Activated CD8-positive, alpha-beta memory T cell treated with anti-CD3 and anti-CD28 coated beads, Interleukin-2, amount 50 U/mL, for 48 hours (primary cell): Measurements from ENCODE around the gene SEC22A.

Experiments used
- DNase-seq: peaks from one replicate; pipeline ENCODE4 v3.0.0-alpha.2; 2020

Gene SEC22A, protein sequence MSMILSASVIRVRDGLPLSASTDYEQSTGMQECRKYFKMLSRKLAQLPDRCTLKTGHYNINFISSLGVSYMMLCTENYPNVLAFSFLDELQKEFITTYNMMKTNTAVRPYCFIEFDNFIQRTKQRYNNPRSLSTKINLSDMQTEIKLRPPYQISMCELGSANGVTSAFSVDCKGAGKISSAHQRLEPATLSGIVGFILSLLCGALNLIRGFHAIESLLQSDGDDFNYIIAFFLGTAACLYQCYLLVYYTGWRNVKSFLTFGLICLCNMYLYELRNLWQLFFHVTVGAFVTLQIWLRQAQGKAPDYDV

DNA sequence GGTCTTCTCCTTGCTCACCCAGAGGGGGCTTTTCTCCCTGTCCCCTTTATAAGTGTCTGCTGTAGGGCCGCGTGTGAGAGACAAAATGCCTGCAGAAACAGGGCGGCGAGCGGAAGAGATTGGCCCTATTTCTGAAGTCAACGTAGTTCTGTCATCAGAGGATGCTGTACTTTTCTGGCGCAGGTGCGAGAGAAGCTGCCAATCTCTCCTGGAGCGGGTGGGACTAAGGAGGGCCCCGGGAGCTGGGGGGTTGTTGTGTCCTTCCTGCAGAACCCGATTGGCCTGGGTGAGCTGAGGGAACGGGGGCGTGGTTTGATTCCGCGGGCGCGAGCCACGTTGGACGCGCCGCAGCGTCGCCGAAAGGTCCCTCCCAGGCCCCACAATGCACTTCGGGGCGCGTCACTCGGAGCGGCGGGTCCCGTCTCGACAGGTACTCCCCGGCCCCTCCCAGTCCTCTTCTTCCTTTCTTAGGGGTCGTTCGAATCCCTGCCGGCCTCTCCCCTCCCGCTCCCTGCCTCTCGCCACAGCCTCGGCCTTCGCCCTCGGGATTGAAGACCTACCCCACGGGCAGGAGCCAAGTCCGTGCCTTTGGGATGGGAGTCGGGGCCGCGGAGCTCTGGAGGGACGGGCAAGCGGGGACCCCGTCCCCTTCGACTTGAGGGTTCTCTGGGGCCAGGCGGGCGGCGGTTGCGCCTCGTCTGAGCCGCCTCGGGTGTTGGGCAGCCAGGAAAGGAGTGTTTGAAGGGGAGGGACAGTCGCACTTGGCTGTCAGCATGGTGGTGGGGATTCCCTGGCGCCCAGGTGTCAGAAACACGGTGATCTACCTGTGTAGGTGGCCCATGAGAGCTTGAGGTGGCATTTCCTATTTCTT, at the start of gene SEC22A:
TSS of gene SEC22A (plus strand) at position 387 of the 871 bp plus-strand sequence. CDS start 7,275 bp downstream, outside the sequence.
- DNase-seq = peak; percentile 95

DNA sequence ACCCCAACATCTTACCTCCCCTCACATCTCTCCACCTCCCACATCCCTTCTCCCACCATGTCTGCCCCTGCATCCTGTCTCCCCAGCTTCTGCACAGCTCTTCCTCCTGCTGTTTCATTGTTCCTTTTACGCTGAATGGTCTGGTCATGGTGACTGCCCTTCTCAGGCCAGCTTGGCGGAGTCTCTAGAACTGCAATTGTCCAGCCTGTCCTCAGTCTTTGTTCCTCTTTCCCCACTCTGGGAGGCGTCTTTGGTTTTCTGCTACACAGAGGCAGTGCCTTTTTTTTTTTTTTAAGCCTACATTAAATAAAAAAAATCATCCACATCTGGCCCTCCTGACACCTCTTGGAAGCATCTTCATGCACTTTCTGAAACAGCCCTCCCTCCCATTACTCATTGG, 49.1 kb upstream of the SEC22A start:
- peak; percentile 7 for DNase-seq

DNA sequence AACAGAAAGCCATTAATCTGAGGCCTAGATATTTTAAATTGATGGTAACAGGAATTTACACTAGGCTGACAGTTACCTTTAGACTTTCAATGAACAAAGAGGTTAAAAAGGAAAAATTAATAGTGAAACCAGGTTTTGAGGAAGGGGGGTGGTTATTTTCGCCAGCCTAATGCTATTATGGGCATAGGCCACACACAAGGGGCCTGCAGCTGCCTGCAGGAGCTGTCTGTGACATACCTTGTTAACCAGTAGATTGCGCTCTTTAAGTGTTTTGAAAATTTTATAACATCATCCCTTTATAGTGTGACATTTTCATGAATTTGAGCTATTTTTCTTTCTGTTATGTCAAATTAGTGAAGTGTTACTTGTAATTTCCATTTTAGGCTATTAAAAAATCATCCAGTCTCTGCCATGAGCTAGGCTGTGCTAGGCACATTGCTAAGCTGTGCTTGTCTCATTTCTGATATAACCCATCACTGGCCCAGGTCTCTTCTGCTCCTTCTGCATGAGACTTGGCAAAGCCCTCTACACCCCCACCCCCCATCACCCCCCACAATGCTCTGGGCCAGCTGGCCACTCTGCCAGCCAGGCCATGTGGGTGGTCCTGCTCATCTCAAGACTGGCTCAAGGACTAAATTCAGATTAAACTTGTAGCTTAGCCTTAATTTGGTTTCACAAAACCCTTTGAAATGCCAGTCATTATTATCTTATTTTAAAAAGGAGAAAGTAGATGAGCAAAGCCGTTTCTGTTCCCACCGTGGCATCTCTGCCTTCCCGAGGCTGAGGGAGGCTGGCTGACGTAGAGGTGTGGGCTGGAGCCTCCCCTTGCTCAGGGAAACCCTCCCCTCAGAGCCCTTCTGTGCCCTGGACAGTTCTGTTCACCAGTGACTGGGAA, 48.4 kb upstream of the SEC22A start:
- peak; percentile 8 for DNase-seq

DNA sequence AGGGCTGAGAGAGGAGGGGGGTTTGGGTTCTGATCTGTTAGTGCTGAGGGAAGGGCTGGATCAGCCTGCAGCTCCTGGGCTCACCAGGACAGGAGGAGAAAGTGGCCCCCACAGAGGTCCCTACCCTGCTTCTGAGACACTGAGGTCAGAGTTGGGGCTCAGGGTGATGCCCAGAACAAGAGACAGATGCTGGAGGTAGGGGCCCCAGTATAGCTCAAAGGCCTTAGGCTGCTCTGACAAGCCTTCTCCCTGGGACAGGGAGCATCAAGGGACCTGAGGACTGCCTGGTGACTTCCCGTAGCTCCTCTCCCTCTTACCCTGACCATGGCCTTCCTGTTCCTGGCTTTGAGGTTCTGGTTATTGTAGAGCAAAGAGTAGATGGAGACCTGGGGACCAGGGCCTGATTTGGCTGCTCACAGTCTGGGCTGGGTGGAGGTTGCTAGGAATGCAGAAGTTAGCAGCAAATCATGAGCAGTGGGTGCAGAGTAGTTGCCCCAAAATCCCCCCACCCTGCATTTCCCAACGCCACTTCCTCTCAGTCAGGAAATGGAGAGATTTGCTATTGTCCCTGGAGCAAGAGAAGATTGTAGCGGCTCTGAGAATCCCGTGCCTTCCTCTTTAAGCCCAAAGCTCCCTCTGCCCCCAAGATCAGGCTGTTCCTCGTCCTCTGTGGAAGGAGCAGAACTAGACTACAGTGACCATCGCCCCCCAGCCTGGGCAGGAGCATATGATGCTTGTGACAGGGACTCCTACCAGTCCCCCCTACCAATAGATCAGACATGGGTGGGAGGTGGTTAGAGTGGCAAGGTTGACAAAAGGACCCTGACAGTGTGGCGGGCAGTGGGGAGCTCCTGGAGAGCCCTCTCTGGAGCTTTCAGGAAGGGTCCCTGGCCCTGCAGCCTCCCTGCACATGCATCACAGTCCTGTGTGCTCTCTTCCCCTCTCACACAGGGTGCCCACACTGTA, 47.4 kb upstream of the SEC22A start:
- DNase-seq = peak; percentile 46

DNA sequence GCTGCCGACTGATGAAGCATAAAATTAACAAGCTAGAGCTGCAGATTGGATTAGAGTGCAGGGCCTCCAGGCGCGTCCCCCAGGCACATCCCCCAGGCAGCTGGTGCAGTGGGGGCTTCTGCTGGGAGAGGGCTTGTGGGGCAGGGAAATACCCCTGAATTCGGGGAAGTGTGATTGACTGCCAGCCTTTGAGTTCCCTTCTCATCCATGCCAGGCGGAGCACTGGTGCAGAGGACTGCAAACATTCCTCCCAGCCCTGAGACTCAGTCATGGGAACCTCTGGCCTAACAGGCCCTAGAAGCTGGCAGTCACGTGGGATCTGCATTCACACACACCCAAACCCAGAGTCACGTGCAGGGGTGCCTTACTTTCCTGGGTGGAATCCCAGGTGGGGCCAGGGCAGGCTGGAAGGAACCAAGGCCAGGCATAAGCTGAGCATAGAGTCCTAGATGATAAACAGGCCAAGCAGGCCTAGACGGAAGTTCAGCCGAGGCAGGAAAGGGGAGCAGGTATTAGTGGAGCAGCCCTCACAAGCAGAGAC, 46.2 kb upstream of the SEC22A start:
- DNase-seq = no peak

DNA sequence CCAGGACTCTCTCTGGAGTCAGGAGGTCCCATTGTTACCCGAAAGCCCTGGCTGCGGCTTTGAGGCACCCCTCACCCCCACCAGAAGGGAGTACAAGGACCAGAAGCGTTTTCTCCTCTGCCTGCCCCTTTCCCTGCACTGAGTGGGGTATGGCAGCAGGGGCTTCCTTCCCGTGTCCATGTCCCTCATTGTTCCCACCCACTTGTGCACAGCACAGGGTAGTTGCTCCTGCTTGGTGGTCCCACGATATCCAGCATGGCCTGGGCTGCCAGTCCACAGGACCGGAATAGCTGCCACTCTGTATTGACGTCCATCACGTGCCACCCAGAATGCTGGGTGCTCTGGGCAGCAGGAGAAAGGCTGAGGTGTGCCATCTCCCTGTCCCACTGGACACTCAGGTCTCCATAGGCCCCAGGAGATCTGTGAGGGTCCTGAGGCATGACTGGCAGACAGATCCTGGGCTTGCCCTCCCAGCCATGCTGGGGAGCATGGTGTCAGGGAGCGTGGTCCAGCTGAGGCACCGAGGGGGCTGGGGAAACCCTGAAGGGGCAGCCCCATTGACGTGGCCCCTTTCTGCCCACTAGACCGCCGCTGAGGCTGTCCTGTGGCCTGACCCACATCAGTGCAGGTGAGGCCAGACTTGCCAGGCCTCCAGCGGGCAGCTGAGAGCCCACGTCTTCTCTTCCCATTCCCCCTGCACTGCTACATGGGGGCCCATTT, 45.3 kb upstream of the SEC22A start:
- no peak for DNase-seq

DNA sequence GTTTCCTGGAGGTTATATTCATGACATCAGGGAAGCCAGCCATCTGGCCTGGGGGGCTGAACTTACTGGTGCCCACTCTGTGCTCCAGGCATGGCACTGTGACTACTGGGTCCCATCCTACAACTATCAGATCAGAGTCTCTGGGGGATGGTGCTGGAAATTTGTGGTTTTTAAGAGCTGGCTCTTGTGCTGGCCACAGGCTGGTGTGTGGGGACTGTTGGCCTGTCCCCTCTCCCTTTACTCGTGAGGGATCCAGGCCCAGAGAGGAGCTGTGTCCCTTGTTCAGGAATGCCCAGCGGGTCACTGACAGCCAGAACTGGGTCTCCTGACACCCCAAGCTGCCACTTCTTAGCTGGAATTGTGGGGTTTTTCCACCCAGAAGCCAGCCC, 44.5 kb upstream of the SEC22A start:
- no peak for DNase-seq

DNA sequence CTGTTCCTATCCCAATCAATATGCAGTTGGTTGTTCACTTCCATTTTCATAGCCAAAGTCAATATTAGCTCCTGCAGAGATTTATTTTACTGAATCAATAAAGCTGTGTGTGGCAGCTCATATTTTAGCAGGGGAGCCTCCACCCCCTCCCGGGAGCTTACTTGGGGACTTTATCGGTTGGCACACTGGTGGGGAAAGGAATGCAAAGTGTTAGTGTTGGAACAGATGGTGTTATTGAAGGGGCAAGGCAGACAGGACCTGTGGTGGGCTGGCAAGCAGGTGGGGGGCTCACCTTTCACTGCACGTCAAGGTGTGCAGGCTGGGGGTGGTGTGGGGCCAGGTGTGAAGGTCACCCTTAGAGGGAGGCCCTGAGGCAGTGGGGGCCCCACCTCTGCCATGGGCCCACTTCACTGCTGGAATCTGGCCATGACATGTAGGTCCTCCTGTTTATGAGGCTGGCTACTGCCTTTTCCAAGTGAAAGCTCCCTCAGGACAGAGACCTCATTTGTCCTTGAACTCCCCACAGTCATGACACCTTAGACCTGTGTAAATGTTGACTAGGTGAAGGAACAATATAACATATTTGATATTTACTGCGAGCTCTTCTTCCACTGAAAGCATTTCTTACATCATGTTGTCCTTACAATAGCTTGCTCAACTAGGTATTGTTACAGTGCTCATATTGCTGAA, 44.0 kb upstream of the SEC22A start:
- no peak for DNase-seq

DNA sequence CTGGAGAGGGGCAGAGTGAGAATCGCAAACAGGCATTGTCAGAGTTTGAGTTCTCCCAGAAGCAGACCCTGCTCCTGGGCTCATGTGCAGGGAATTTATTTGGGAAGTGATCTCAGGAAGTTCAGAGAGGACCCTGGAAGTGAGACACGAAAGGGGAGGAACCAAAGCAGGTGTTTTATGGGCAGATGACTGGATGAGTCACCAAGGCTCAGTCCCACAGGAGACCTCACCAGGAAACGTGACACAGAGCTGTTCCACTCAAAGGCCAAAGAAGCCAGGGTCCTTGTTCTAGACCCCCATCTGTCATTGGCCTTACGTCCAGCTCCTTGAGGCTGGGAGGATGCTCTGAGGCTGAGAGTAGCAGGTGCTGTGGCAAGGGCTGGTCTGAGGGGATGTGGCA, 43.4 kb upstream of the SEC22A start:
- no peak for DNase-seq

DNA sequence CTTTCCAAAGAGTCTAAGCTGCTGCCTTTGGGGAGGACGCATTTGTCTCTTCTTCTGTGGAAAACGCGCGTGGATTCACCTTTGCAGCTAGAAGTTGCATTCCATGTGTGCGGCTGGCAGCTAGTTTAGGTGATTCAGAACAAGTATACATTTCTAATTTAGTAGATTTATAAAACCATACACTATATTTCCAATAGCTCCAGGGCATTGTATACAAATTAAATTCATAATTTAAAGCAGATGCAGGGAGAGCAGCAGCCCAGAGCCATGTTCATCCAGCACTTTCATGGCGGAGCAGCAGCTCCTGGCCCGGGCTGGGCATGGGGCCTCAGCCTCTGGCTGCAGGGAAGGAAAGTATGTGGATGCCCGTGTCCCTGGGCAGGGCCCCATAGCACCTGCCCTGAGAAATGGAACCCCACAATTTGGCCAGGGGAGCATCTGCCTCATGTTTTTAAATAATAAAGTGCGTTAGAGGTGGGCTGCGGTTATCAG, 42.8 kb upstream of the SEC22A start:
- no peak for DNase-seq

DNA sequence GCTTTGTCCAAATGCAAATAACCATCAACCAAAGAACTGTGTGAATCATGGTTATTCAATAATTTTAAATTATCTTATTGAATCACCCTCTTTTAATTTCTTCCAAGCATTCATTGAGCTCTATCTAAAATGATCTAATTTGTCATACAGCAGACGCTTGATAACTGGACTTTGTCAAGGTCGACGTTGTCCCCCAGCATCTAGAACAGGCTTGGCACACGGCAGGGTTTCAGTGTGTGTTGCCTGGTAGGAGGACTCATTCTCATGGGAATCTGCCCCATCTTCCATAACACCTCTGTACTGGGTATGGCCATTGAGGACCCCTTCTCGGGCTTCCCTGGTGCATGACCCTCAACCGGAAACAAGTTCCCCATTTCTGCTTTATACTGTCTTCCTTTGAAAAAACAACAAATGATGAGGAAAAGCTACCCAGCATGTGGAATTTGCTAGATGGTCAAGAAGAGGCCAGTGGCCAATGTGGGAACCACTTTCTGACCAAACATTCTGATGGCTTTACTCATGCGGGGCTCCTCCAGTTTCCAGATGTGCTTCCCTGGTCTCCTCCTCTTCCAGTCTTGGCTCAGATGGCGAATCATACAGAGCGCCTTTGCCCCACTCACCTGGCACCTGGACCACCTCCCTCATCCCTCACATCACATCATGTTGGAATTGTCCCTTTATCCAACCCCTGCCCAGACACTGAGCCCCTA, 41.7 kb upstream of the SEC22A start:
- no peak for DNase-seq

DNA sequence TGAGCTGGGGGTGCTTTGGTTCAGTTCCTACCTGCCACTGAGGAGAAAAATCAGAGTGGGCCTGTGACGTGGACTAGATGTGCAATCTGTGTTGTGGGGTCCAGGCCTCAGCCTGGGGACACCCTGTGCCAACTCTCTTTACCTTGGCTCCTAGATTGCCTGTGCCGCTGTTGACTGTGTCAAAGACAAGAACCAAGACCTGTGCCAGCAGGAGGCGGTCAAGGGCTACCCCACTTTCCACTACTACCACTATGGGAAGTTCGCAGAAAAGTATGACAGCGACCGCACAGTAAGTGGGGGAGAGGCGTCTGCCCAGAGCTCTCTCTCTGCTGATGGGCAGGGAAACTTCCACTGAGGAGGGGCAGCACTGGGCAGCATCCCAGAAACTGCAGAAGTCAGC, 40.6 kb upstream of the SEC22A start:
- no peak for DNase-seq

DNA sequence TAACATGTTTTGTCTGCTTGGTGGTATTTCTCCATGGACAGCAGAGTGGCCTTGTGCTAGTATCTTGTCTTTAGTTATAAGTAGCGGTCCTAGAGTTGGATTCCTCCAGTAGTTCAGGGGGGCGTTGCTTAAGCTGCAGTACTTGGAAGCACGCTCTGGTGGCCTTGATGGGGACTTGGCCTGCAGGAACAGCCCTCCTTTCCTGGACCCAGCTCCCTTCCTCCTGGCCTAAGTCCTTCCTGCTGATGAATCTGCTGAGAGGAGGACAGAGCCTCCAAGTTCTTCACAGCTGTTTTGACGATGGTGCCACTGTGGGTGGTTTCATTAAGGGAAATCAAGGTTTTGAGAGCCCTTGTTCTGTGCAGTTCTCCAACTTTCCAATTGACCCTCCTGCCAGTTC, 38.6 kb upstream of the SEC22A start:
- DNase-seq = no peak

DNA sequence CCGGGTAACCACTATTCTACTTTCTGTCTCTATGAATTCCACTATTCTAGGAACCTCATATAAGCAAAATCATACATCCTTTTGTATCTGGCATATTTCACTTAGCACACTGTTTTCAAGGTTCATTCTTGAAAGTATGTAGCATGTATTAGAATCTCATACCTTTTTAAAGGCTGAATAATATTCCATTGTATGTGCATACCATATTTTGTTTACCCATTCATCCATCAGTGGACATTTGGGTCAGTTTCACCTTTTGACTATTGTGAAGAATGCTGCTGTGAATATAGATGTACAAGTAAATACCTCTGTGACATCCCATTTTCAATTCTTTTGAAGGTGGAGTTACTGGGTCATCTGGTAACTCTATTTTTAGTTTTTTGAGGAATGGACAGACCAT, 36.6 kb upstream of the SEC22A start:
- DNase-seq = no peak

DNA sequence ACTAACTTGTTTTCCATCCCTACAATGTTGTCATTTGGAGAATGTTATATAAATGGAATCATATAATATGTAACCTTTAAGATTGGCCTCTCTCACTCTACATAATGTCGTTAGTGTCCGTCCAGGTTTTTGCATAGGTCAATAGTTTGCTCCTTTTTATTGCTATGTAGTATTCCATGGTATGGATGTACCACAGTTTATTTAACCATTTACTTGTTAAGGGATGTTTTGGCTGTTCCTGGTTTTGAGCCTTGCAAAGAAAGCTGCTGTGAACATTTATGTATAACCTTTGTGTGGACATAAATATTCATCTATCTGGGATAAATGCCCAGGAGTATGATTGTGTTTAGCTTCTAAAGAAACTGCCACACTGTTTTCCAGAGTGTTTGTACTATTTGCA, 34.1 kb upstream of the SEC22A start:
- DNase-seq = no peak

DNA sequence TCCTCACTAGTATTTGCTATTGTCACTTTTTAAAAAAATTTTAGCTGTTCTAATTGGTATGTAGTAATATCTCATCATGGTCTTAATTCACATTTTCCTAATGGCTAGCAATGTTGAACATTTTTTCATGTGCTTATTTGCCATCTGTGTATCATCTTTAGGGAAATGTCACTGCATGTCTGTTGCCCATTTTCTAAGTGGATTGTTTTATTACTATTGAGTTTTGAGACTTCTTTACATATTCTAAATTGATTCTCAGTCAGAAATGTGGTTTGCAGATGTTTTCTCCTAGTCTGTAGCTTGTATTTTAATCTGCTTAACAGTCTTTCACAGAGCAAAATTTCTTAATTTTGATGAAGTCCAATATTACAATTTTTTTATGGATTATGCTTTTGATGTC, 33.6 kb upstream of the SEC22A start:
- no peak for DNase-seq

DNA sequence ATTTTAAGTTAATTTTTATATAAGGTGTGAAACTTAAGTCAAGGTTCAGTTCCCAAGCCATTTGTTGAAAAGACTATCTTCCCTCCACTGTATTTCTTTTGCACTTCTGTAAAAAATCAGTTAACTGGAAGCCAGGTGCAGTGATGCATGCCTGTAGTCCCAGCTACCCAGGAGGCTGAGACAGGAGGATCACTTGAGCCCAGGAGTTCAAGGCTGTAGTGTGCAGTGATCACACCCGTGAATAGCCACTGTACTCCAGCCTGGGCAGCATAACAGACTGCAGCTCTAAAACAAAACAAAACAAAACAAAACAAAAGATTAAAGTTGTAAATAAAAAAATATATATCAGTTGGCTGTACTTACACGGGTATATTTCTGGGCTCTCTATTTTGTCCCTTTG, 33.1 kb upstream of the SEC22A start:
- no peak for DNase-seq

DNA sequence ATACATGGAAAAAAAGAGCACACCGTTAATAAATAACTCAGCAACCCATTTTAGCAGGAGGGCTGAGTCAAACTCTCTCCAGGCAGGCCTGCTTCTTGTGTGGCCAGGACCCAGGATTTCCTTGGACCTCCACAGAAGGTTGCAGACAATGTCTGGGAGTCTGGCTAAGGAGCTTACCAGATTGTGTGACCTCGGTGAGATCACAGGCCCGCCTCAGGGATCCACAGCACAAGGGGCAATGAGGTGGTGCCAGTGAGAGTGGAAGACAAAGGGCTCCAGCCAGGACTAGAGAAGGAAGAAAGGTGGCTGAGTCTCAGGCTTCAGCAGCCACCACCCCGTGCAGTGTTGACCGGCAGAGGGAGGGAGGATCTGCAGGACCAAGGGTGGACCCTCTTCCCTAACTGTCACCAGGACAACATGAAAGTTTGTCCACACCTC, 32.2 kb upstream of the SEC22A start:
- DNase-seq = no peak

DNA sequence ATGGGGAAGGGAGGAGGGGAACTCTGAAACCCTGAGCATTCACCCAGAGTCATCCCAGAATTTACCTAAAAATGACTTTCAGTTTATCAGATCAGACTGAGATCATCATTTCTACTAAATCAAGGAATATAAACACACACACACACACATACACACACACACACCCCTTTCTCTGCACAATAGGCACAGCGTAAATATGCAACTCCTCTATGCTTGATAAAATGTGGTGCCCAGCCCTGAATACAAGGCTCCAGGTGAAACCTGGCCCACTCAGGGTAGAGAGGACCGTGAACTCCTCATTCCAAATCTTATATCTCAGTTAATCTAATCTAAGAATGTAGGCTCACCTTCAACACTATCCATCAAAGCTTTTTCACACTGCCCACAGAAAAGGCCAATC, 31.8 kb upstream of the SEC22A start:
- no peak for DNase-seq

DNA sequence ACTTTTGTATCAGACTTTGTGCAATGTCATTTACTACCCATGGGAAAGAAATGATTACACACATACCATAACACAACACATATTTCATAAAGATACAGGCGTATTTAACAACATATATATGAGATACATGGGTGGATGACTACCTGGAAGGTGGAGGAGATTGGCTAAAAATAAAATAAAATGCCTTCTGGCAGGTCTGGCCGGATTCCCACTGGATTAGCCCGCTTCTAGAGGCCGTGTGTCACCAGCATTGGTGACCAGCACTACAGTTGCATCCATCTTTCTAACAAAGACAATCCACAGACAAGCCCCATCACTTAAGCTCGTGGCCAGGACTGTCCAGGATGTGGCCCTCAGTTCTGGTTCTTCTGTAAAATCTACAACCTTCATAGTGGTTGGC, 21.0 kb upstream of the SEC22A start:
- DNase-seq = no peak
